Activated naive CD8-positive, alpha-beta T cell treated with anti-CD3 and anti-CD28 coated beads, Interleukin-2, amount 50 U/mL, for 24 hours (primary cell): ENCODE results near the gene USO1.
"Not testable (repeated sequence)": the region's sequence is repeated elsewhere in the genome, so short reads cannot be mapped to it uniquely, and the experiment has no call there.

Source experiments
- ATAC-seq: fragments of 150-1000 bp; cut with Tn5 transposase; one replicate; pipeline ENCODE4 v1.10.0; 2021
- DNase-seq: peaks from one replicate; pipeline ENCODE4 v3.0.0; 2021
- H3K27ac Mint-ChIP-seq: one replicate; pipeline ENCODE4 v1.8.0; 2021; ENCODE audit warnings: mild to moderate bottlenecking, mixed read lengths
- H3K27me3 Mint-ChIP-seq: one replicate; pipeline ENCODE4 v1.8.0; 2021; ENCODE audit warnings: mixed read lengths
- H3K36me3 Mint-ChIP-seq: one replicate; pipeline ENCODE4 v1.8.0; 2021; ENCODE audit warnings: low read depth, mixed read lengths
- H3K4me1 Mint-ChIP-seq: one replicate; pipeline ENCODE4 v1.8.0; 2021; ENCODE audit warnings: mixed read lengths
- H3K4me3 Mint-ChIP-seq: one replicate; pipeline ENCODE4 v1.8.0; 2021; ENCODE audit warnings: mild to moderate bottlenecking, moderate library complexity, mixed read lengths
- H3K9me3 Mint-ChIP-seq: one replicate; pipeline ENCODE4 v1.8.0; 2021; ENCODE audit warnings: mixed read lengths

The USO1 gene

GRCh38 chr4:75723163-75724065 is 963 bp upstream of the USO1 start:
- peaks cover 58% of the 10 kb centered on the region for H3K4me1 Mint-ChIP-seq
- ATAC-seq (peak; percentile 11), DNase-seq (peak; percentile 10)
- peaks cover 9% of the 10 kb centered on the region for H3K36me3 Mint-ChIP-seq
- no peaks in the 10 kb centered on the region for H3K9me3 Mint-ChIP-seq
- H3K27ac Mint-ChIP-seq = peak overlapping the region; percentile 99
- H3K27me3 Mint-ChIP-seq = peaks cover 3% of the 10 kb centered on the region
- H3K4me3 Mint-ChIP-seq = peak overlapping the region; percentile 97

DNA sequence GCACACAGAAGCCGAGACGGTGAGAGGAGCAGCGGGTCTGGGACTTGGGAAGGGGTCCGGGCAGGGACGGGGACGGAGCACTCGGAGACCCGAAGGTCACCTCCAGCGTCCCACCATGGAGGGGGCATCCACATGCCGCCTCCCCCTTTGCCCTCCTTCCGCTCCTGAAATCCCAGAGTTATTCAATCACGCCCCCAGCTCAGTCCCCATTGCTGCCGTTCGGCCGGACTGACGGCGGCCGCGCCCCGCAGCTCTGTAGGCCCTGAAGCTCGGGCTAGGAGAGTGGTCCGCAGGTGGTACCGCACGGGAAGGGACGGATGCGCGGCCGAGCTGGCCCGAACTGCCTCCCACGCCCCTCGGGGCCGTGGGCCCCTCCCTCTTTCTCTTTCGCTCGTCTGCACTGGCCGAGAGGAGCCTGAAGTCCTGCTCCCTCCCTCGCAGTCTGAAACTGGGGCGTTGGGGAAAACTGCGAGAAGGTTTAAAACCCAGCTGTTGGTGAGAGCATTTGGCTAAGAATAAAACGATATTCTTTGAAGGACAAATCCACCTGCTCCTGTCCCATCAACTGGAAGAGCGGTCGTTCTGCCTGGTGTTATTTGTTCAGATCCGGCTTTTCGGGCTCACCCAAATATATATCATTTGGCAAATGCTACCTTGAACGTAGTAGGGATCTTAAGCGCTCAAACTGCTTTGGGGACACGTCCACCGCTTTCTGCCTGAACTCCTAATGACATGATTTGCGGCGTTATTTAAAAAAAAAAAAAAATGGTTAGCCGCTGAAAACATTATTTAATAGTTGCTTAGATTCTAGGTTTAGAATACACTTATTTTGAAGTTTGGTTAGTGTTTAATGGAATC is 719 bp downstream of the USO1 start:
- no peaks in the 10 kb centered on the region for H3K9me3 Mint-ChIP-seq
- ATAC-seq = peak; percentile 62
- peak; percentile 71 for DNase-seq
- peaks cover 6% of the 10 kb centered on the region for H3K36me3 Mint-ChIP-seq
- peaks cover 3% of the 10 kb centered on the region for H3K27me3 Mint-ChIP-seq
- peak overlapping the region; percentile 99 for H3K27ac Mint-ChIP-seq
- H3K4me1 Mint-ChIP-seq = peaks cover 68% of the 10 kb centered on the region
- peak overlapping the region; percentile 97 for H3K4me3 Mint-ChIP-seq

- not testable (repeated sequence) for H3K9me3 Mint-ChIP-seq, H3K27me3 Mint-ChIP-seq, DNase-seq, ATAC-seq, H3K27ac Mint-ChIP-seq, H3K36me3 Mint-ChIP-seq
- H3K4me1 Mint-ChIP-seq = peaks cover 68% of the 10 kb centered on the region
- H3K4me3 Mint-ChIP-seq = peak overlapping the region; percentile 97
Measured at GRCh38 chr4:75725942-75726538, 1.7 kb downstream of the USO1 start.

- H3K4me1 Mint-ChIP-seq = peaks cover 68% of the 10 kb centered on the region
- H3K27ac Mint-ChIP-seq = peak overlapping the region; percentile 3
- ATAC-seq (no peak), DNase-seq (no peak)
- no peaks in the 10 kb centered on the region for H3K9me3 Mint-ChIP-seq
- H3K4me3 Mint-ChIP-seq = peak overlapping the region; percentile 65
- peaks cover 6% of the 10 kb centered on the region for H3K36me3 Mint-ChIP-seq
- H3K27me3 Mint-ChIP-seq = peaks cover 3% of the 10 kb centered on the region
Measured at GRCh38 chr4:75726577-75726976, 2.2 kb downstream of the USO1 start.

GRCh38 chr4:75727073-75727472 is 2.7 kb downstream of the USO1 start:
- peak overlapping the region; percentile 65 for H3K4me3 Mint-ChIP-seq
- H3K36me3 Mint-ChIP-seq = peaks cover 8% of the 10 kb centered on the region
- peaks cover 63% of the 10 kb centered on the region for H3K4me1 Mint-ChIP-seq
- H3K27me3 Mint-ChIP-seq = peaks cover 3% of the 10 kb centered on the region
- peak overlapping the region; percentile 3 for H3K27ac Mint-ChIP-seq
- no peaks in the 10 kb centered on the region for H3K9me3 Mint-ChIP-seq
- ATAC-seq = no peak
- no peak for DNase-seq

DNA sequence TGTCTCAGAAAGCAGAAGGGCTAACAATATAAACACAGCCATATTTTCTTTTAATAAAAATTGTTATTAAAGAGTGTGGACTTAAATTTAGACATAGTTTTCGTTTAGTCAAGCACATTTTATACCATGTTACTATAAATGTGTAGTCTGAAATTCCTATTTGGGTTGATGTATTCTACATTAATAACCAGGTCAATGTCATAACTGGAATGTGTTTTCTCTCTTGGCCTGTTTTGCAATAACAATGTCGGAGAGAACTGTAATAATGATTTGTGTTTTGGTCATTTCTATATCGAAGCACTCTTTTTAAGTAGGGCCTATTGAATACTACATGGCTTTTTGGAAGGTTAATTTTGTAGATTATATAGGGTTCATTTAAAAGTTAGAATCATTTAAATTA is 5.5 kb downstream of the USO1 start:
- Mint-ChIP-seq H3K4me1 (peaks cover 45% of the 10 kb centered on the region), H3K27ac (no peak overlapping the region)

DNA sequence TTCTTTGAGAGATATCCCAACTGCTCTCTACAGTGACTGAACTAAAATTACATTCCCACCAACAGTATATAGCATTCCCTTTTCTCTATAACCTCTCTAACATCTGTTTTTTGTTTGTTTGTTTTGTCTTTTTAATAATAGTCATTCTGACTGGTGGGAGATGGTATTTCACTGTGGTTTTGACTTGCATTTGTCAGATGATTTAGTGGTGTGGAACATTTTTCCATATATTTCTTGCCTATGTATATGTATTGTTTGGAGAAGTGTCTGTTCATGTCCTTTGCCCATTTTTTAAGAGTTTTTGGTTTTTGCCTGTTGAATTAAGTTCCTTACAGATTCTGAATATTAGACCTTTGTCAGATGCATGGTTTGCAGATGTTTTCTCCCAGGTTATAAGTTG is 9.0 kb downstream of the USO1 start:
- H3K36me3 Mint-ChIP-seq = peaks cover 10% of the 10 kb centered on the region
- H3K27me3 Mint-ChIP-seq = no peaks in the 10 kb centered on the region
- peaks cover 20% of the 10 kb centered on the region for H3K4me1 Mint-ChIP-seq
- ATAC-seq (no peak), DNase-seq (no peak)
- peak overlapping the region; percentile 8 for H3K27ac Mint-ChIP-seq
- no peak overlapping the region for H3K4me3 Mint-ChIP-seq
- H3K9me3 Mint-ChIP-seq = no peaks in the 10 kb centered on the region

More for the DNA sequence above, 5.5 kb downstream of the USO1 start:
- Mint-ChIP-seq H3K9me3 (no peaks in the 10 kb centered on the region), H3K27me3 (no peaks in the 10 kb centered on the region), H3K36me3 (peaks cover 13% of the 10 kb centered on the region), H3K4me3 (no peak overlapping the region)
- no peak for ATAC-seq
- no peak for DNase-seq

DNA sequence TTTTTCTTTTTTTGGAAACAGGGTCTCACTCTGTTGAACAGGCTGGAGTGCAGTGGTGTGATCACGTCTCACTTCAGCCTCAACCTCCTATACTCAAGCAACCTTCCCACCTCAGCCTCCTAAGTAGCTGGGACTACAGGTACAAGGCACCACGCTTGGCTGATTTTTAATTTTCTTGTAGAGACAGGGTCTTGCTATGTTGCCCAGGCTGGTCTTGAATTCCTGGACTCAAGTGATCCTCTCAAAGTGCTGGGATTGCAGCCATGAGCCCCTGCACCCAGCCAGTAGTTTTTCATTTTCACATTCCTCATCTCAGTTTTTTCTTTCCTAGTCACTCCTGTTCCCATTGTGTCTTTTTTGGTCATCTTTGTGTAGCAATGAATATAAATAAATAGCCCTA is 11.1 kb downstream of the USO1 start:
- Mint-ChIP-seq H3K4me1 (peaks cover 8% of the 10 kb centered on the region), H3K27me3 (no peaks in the 10 kb centered on the region), H3K4me3 (no peak overlapping the region), H3K36me3 (peaks cover 10% of the 10 kb centered on the region), H3K9me3 (no peaks in the 10 kb centered on the region), H3K27ac (no peak overlapping the region)
- DNase-seq (no peak), ATAC-seq (no peak)

DNA sequence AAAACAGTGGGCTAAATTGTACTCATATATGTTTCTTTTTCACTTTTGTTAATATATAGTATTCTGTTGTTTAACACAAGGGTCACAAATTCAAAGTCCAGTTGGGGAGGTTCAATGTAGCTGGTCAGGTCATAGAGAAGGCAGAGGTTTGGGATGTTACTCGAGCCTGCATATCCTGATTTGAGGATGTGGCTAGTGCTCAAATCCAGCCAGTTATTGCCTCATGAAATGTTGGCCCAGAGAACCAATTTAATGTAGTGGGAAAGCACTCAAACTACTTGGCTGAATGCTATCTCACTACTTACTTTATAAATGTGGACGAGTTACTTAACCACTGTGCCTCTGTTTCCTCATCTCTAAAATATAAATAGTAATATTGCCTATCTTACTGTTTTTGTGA is 12.5 kb downstream of the USO1 start:
- H3K27me3 Mint-ChIP-seq = no peaks in the 10 kb centered on the region
- H3K36me3 Mint-ChIP-seq = peaks cover 10% of the 10 kb centered on the region
- H3K9me3 Mint-ChIP-seq = no peaks in the 10 kb centered on the region
- DNase-seq (no peak), ATAC-seq (no peak)
- no peak overlapping the region for H3K27ac Mint-ChIP-seq
- H3K4me3 Mint-ChIP-seq = no peak overlapping the region
- peaks cover 8% of the 10 kb centered on the region for H3K4me1 Mint-ChIP-seq

- Mint-ChIP-seq H3K4me3 (no peak overlapping the region), H3K9me3 (no peaks in the 10 kb centered on the region), H3K27me3 (no peaks in the 10 kb centered on the region), H3K36me3 (peaks cover 7% of the 10 kb centered on the region), H3K27ac (no peak overlapping the region), H3K4me1 (peaks cover 8% of the 10 kb centered on the region)
- ATAC-seq (no peak), DNase-seq (no peak)
Measured at GRCh38 chr4:75737398-75737797, 13.0 kb downstream of the USO1 start.

- peaks cover 3% of the 10 kb centered on the region for H3K36me3 Mint-ChIP-seq
- DNase-seq (no peak), ATAC-seq (no peak)
- no peak overlapping the region for H3K27ac Mint-ChIP-seq
- no peaks in the 10 kb centered on the region for H3K9me3 Mint-ChIP-seq
- no peak overlapping the region for H3K4me3 Mint-ChIP-seq
- no peaks in the 10 kb centered on the region for H3K27me3 Mint-ChIP-seq
- peaks cover 4% of the 10 kb centered on the region for H3K4me1 Mint-ChIP-seq
Measured at GRCh38 chr4:75741027-75741426, 16.6 kb downstream of the USO1 start.

- Mint-ChIP-seq H3K36me3 (peaks cover 3% of the 10 kb centered on the region), H3K27ac (no peak overlapping the region), H3K4me3 (no peak overlapping the region), H3K27me3 (no peaks in the 10 kb centered on the region), H3K4me1 (peaks cover 4% of the 10 kb centered on the region), H3K9me3 (no peaks in the 10 kb centered on the region)
- ATAC-seq (no peak), DNase-seq (no peak)
Measured at GRCh38 chr4:75742451-75742850, 18.1 kb downstream of the USO1 start.

DNA sequence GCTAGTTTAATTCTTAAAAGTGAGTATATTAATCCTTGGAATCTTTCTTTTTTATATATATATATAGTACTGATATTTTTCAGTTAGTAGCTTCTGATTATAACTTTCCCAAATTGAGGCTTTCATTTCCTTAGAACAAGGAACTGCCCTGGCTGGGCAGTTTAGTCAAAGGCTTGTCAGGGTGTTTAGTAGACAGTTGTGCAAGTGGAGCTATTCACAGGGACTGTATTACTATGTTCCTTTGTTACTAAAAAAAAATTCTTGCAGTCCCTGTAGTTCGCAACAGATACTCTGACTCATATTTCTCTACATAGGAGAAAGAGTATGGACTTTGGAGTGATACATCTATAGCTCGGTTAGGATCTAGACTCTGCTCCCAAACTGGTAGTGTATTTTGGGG is 20.8 kb downstream of the USO1 start:
- H3K4me1 Mint-ChIP-seq = peaks cover 4% of the 10 kb centered on the region
- no peak overlapping the region for H3K27ac Mint-ChIP-seq
- no peak for DNase-seq
- H3K36me3 Mint-ChIP-seq = peaks cover 3% of the 10 kb centered on the region
- ATAC-seq = no peak
- H3K9me3 Mint-ChIP-seq = no peaks in the 10 kb centered on the region
- H3K4me3 Mint-ChIP-seq = no peak overlapping the region
- H3K27me3 Mint-ChIP-seq = no peaks in the 10 kb centered on the region

GRCh38 chr4:75745721-75746199 is 21.4 kb downstream of the USO1 start:
- no peak for DNase-seq
- Mint-ChIP-seq H3K9me3 (no peaks in the 10 kb centered on the region), H3K27ac (no peak overlapping the region), H3K4me1 (peaks cover 4% of the 10 kb centered on the region), H3K36me3 (peaks cover 3% of the 10 kb centered on the region), H3K27me3 (no peaks in the 10 kb centered on the region), H3K4me3 (no peak overlapping the region)
- no peak for ATAC-seq
